Activated CD8-positive, alpha-beta T cell treated with anti-CD3 and anti-CD28 coated beads, Interleukin-2, amount 10 ng/mL, durations not matched to agents 7 days and 5 days (primary cell): ENCODE measurements around the gene SYNRG. TPM values are rescaled to one million over a fixed set of nuclear protein-coding genes. Genes with fewer than 3 reads are reported as not detected.

Experiments
- ATAC-seq: fragments of 150-1000 bp; cut with Tn5 transposase; one replicate; pipeline ENCODE4 v1.10.0; 2021; ENCODE audit warnings: moderate library complexity
- CTCF ChIA-PET: fragments of 350-600 bp; sonication (Branson Sonifier 250); formaldehyde crosslinking; loops from one replicate; lab custom pipeline; 2021; ENCODE audit warnings: antibody characterized with exemption; lab: Charles Lee
- POLR2A ChIA-PET: fragments of 350-600 bp; sonication (Branson Sonifier 250); formaldehyde crosslinking; loops from one replicate; lab custom pipeline; 2021; ENCODE audit warnings: antibody characterized with exemption; lab: Charles Lee
- DNase-seq: peaks from one replicate; pipeline ENCODE4 v3.0.0-alpha.2; 2020
- H3K27ac Mint-ChIP-seq: one replicate; pipeline ENCODE4 v1.8.0; 2021; ENCODE audit warnings: mild to moderate bottlenecking, mixed read lengths
- H3K27me3 Mint-ChIP-seq: one replicate; pipeline ENCODE4 v1.8.0; 2021; ENCODE audit warnings: low read depth, mixed read lengths
- H3K36me3 Mint-ChIP-seq: one replicate; pipeline ENCODE4 v1.8.0; 2021; ENCODE audit warnings: low read depth, mixed read lengths
- H3K4me1 Mint-ChIP-seq: one replicate; pipeline ENCODE4 v1.8.0; 2021; ENCODE audit warnings: low read depth, mixed read lengths
- H3K4me3 Mint-ChIP-seq: one replicate; pipeline ENCODE4 v1.8.0; 2021; ENCODE audit warnings: mild to moderate bottlenecking, mixed read lengths
- H3K9me3 Mint-ChIP-seq: one replicate; pipeline ENCODE4 v1.8.0; 2022; ENCODE audit warnings: mixed read lengths; ENCODE audit not compliant: insufficient read depth
- microRNA-seq: library from miRNA; unstranded; fragments of <30 nt; microRNA quantifications from one replicate; pipeline ENCODE4 v1.2.0, GENCODE V29; 2022
- total RNA-seq, 2 experiments: library from RNA; stranded (reverse); gene quantifications; one replicate each; pipeline ENCODE4 v1.2.3, GENCODE V29; 2021

Gene SYNRG
- total RNA-seq, 2 experiments from 2014 or later, result 97.4 to 105 TPM

DNA sequence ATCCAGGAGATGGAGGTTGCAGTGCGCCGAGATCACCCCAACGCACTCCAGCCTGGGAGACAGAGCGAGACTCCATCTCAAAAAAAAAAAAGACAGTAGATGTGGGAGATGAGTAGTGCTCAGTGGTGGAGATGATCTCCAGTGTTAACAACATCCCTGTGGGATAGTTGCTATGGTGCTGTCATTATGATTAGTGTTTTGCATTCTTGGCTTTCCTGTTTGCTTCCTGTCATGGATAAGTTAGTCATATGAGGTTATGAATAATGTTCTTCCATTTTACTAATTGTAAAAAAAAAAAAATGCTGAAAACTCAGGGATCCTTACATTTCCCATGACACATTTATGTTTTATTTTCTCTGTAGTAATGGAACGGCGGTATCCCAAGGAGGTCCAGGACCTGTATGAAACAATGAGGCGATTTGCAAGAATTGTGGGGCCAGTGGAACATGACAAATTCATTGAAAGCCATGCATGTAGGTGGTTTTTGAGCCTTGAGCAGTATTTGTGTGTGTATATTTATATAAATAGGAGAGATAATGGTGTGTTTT lies 144.1 kb downstream of the SYNRG start:
- Mint-ChIP-seq H3K36me3 (peaks cover 47% of the 10 kb centered on the region), H3K9me3 (no peaks in the 10 kb centered on the region), H3K27ac (no peak overlapping the region), H3K27me3 (no peaks in the 10 kb centered on the region), H3K4me1 (peaks cover 10% of the 10 kb centered on the region), H3K4me3 (no peak overlapping the region)
- ChIA-PET POLR2A (no interaction called here), CTCF (interaction anchor here (1.4 kb wide), 1 partner anchor 27 kb away, joined by 4 read pairs; no protein-coding TSS in a partner anchor)
- DNase-seq, result no peak
- no peak for ATAC-seq

Small RNAs within 50 kb of the gene (microRNA-seq; reads per million reads assigned to microRNA genes)
- gene MIR378J, result 2.3 reads per million

Other genes starting within 250 kb of the SYNRG start
- gene C17orf78, start 233.4 kb downstream of the SYNRG start, total RNA-seq, result not detected
- gene ACACA, start 202.6 kb downstream of the SYNRG start, total RNA-seq, result 10 to 100 TPM; 58.9 to 64.0 TPM
- gene TADA2A, start 202.5 kb downstream of the SYNRG start, total RNA-seq, result 10 to 100 TPM; 35.3 to 40.6 TPM
- 10 to 100 TPM; 11.4 to 12.0 TPM for gene DUSP14, start 119.5 kb downstream of the SYNRG start, total RNA-seq
- 10 to 100 TPM; 28.2 to 28.6 TPM for gene DDX52, start 34.0 kb upstream of the SYNRG start, total RNA-seq
- gene HNF1B, start 135.6 kb upstream of the SYNRG start, total RNA-seq, result not detected